Epithelial cell of esophagus (primary cell): Measurements from ENCODE around the gene TLE1.

Experiments
- DNase-seq: peaks from one replicate; pipeline ENCODE4 v3.0.0; 2010; ENCODE audit warnings: low read depth
- H3K4me3 ChIP-seq: 2 replicates; pipeline ENCODE4 v1.5.1; 2011; ENCODE audit warnings: mild to moderate bottlenecking, low read length, control low read depth
- TF ChIP-seq, protein P1 (sequence below): IDR thresholded peaks from 2 replicates; pipeline ENCODE4 v1.5.1; 2011; ENCODE audit warnings: low read depth, mild to moderate bottlenecking, low read length, control low read depth, inconsistent platforms; ENCODE audit not compliant: insufficient read depth; ENCODE audit errors: missing control alignments

TLE1 gene

DNA sequence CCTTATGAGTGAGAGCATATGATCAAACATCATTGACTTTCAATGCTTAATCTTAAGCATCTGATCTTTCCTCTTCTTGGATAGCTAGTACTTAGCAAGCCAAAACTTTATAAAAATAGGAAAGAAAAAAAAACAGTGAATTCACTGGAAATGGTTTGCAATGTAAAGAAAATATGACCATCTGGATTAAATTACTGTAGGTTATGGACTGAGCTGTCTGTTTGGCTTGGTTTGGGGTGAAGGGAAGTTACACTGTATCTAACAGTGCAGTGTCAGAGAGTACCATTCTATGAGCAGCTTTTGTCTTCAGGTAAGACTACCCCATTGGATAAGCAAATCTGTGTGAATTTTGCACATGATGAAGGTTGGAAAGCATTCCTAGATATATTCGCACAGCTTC, 151.4 kb downstream of the TLE1 start:
- no peak overlapping the region for H3K4me3 ChIP-seq
- TF ChIP-seq, protein P1, sequence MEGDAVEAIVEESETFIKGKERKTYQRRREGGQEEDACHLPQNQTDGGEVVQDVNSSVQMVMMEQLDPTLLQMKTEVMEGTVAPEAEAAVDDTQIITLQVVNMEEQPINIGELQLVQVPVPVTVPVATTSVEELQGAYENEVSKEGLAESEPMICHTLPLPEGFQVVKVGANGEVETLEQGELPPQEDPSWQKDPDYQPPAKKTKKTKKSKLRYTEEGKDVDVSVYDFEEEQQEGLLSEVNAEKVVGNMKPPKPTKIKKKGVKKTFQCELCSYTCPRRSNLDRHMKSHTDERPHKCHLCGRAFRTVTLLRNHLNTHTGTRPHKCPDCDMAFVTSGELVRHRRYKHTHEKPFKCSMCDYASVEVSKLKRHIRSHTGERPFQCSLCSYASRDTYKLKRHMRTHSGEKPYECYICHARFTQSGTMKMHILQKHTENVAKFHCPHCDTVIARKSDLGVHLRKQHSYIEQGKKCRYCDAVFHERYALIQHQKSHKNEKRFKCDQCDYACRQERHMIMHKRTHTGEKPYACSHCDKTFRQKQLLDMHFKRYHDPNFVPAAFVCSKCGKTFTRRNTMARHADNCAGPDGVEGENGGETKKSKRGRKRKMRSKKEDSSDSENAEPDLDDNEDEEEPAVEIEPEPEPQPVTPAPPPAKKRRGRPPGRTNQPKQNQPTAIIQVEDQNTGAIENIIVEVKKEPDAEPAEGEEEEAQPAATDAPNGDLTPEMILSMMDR = no peak
- DNase-seq = no peak

DNA sequence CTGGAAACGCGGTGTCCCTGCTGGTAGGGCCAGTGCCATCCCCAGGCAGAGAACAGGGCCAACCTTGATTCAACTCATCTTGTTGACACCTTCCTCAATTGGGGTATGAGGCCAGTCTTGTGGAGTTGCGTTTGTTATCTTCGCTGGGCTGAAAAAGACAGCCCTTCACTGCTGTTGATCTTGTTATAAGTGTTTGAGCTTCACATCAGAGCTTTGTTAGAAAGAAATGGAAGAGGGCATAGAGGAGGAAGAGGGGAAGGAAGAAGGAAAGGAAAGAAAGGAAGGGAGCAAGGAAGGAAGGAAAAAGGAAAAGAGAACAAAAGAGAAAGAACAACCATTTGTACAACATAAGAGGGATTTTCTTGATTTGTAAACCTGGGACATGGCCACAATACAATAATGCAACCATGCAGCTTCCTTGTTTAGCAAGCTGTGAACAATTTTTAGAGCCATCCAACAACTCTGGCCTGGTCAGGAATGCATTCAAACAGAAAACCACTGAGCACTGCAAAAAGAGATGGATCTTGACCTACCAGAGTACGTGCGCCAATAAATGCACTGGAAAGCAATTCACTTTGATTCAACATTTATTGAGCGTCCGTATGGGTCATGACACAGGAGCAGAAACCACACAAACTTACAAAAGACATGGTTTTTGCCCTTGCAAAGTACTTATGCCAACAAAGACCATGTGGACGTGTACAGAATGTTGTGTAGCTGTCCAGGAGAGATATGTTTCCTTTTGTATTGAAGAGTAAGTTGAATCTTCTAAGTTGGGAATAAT, 152.9 kb downstream of the TLE1 start:
- TF ChIP-seq, protein P1 = no peak
- DNase-seq = no peak
- H3K4me3 ChIP-seq = no peak overlapping the region

DNA sequence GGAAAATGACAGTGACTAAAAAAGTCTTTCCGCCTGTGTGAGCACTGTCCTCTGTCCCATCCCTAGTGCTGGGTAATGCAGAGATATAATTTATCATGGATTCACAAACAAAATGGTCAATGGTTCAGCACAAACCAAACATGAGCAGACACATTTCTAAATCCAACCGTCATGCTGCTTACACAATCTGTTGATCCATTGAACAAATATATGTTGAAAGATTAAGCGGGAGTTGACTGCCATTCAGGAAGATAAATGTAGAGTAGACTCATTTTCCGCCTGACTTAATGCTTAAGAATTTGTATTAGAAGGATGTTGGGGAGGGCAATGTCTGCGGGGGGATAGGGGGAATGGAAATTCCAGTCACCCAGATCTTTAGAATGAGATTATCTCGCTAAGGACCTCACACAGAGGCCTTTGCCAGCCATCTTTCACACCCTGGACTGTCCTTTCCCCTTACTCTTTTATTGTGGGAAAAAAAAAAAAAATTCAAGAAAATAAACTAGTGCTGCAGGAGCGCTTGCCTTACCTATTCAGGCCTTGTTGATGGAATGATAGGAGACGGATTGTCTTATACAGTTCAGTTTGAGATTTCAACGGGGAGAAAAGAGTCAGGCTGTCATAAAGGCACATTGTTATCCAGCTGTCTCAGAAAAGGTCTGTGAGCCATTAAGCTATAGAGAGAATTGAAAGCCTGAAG, 153.7 kb downstream of the TLE1 start:
- DNase-seq = peak; percentile 96
- TF ChIP-seq, protein P1 = no peak
- no peak overlapping the region for H3K4me3 ChIP-seq

DNA sequence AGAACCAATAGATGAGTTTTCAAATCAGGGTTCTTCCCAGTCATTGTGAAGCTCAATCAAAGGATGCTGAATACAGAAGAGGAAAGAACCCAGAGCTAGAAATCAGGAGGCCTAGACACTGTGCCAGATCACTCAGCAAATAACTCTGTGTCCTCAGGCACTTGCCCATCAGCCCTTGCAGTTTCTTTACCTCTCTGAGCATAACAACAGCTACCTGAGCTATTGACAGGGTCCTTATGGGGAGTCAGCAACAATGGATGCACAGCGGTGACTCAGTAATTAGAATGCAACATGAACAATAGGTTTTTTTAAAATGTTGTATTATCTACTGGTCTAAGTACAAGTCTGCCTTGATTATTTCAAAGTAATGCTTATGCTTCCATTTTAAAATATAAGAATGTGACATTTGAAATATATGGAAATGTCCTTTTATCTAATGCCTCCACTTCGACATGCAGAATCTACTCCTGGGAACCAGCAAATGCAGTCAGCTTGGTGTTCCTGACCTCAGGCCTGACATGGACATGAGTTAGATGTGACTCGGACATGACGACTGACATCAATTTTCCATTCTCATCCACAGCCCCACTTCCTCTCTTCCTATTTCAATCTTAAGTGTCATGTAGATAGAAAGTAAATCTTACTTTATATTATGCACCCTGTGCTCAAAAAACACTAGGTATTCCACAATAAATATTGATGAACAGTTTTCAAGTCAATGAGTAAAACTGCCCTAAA, 155.0 kb downstream of the TLE1 start:
- DNase-seq = peak; percentile 61
- TF ChIP-seq, protein P1 = no peak
- H3K4me3 ChIP-seq = no peak overlapping the region
